Natural killer cell (primary cell): ENCODE data around the gene FBXO27. TPM values are rescaled to one million over a fixed set of nuclear protein-coding genes. Genes with fewer than 3 reads are reported as not detected.
"Not testable (repeated sequence)": the region's sequence is repeated elsewhere in the genome, so short reads cannot be mapped to it uniquely, and the experiment has no call there.

Experiments
- ATAC-seq, 3 donors: fragments of 150-1000 bp in 2 of 3; fragments of 200-7000 bp in 1 of 3; cut with Tn5 transposase; 1 replicate in 1 of 3; 2 replicates in 2 of 3; pipeline ENCODE4 v1.10.0; 2021; ENCODE audit warnings: mild to moderate bottlenecking in 2 of 3, moderate library complexity in 2 of 3
- DNase-seq, 2 donors: peaks; one replicate each; pipeline versions ENCODE4 v3.0.0 to v3.0.0-alpha.2; 2013 to 2021; ENCODE audit warnings: mixed read lengths in 1 of 2
- H3K27ac ChIP-seq: one replicate; pipeline ENCODE4 v1.5.1; 2013; ENCODE audit warnings: mild to moderate bottlenecking, low read length
- H3K27me3 ChIP-seq: one replicate; pipeline ENCODE4 v1.6.1; 2013; ENCODE audit warnings: low read length; ENCODE audit not compliant: control insufficient read depth, insufficient read depth
- H3K36me3 ChIP-seq: one replicate; pipeline ENCODE4 v1.6.1; 2013; ENCODE audit warnings: low read length; ENCODE audit not compliant: control insufficient read depth, insufficient read depth
- H3K4me1 ChIP-seq: one replicate; pipeline ENCODE4 v1.6.1; 2013; ENCODE audit warnings: low read length; ENCODE audit not compliant: control insufficient read depth, insufficient read depth
- H3K4me3 ChIP-seq: one replicate; pipeline ENCODE4 v1.5.1; 2013; ENCODE audit warnings: low read length
- H3K9me3 ChIP-seq: one replicate; pipeline ENCODE4 v1.6.1; 2013; ENCODE audit warnings: low read length; ENCODE audit not compliant: control insufficient read depth, insufficient read depth
- H3K27ac Mint-ChIP-seq, 2 donors: one replicate each; pipeline ENCODE4 v1.8.0; 2022; ENCODE audit warnings: mild to moderate bottlenecking in 2 of 2, mixed read lengths in 2 of 2, moderate library complexity in 1 of 2
- H3K27me3 Mint-ChIP-seq, 2 donors: one replicate each; pipeline ENCODE4 v1.8.0; 2022; ENCODE audit warnings: low read depth in 2 of 2, mixed read lengths in 2 of 2
- H3K36me3 Mint-ChIP-seq: one replicate; pipeline ENCODE4 v1.8.0; 2022; ENCODE audit warnings: mixed read lengths
- H3K4me1 Mint-ChIP-seq, 2 donors: one replicate each; pipeline ENCODE4 v1.8.0; 2022; ENCODE audit warnings: mixed read lengths in 2 of 2
- H3K4me3 Mint-ChIP-seq: one replicate; pipeline ENCODE4 v1.8.0; 2022; ENCODE audit warnings: mild to moderate bottlenecking, moderate library complexity, mixed read lengths
- H3K9me3 Mint-ChIP-seq, 2 donors: one replicate each; pipeline ENCODE4 v1.8.0; 2022; ENCODE audit warnings: mixed read lengths in 2 of 2
- WGBS: methylation state at CpG from one replicate; pipeline ENCODE4 v1.1.7; 2013; ENCODE audit warnings: missing lambda C conversion rate; ENCODE audit not compliant: insufficient coverage; 5-methylcytosine and 5-hydroxymethylcytosine counted together
- intact Hi-C: fragments of 100-400 bp; cut with micrococcal nuclease; formaldehyde crosslinking; loops from one replicate; pipeline ENCODE4 v1.14.2; 2022
- total RNA-seq, 4 donors: library from RNA; stranded (reverse); fragments of 120-200 nt in 1 of 4; gene quantifications; one replicate each; pipeline versions ENCODE4 v1.2.3 to v1.2.4, GENCODE V29; 2013 to 2022
- TF ChIP-seq, protein P1 (sequence below): fragments of 200-600 bp; IDR thresholded peaks from one replicate; pipeline ENCODE4 v1.8.0; 2022; ENCODE audit warnings: antibody characterized with exemption

FBXO27 gene
- total RNA-seq, 3 donors from 2014 or later (not counting 1 experiment from before 2014, with no cell fraction given): 0.23 to 0.38 TPM; not detected in 1

DNA sequence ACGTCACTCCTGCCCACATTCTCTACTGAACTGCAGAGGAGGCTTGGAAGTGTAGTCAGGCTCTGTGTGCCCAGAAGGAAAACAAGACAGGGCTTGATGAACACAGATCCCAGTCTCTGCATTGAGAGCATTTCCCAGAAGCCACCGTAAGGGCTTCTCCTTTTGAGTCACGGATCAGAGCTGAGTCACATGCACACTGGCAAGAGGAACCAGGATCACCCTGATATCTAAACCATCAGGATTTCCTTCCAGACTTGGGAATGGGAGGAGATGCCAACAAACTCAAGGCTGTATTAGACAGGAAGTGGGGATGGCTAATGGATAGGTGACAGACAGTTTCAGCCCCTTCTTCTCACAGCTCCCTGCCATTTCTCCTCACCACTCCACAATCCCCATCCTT lies 39.1 kb downstream of the FBXO27 start:
- H3K36me3 Mint-ChIP-seq: no peaks in the 10 kb centered on the region
- no peak overlapping the region for H3K4me3 Mint-ChIP-seq
- H3K4me1 ChIP-seq: no peaks in the 10 kb centered on the region
- 43% methylated on average over 3 of the region's 3 CpGs for WGBS
- ATAC-seq (no peak), DNase-seq (no peak)
- H3K36me3 ChIP-seq: no peaks in the 10 kb centered on the region
- peaks cover 3% of the 10 kb centered on the region for H3K27me3 ChIP-seq
- intact Hi-C loops: no loop called here
- H3K4me1 Mint-ChIP-seq: no peaks in the 10 kb centered on the region
- H3K4me3 ChIP-seq: no peak overlapping the region
- peaks cover 15 to 19% of the 10 kb centered on the region in 2 donors for H3K27me3 Mint-ChIP-seq
- no peak overlapping the region for H3K27ac Mint-ChIP-seq
- H3K9me3 Mint-ChIP-seq: no peaks in the 10 kb centered on the region
- TF ChIP-seq, protein P1, sequence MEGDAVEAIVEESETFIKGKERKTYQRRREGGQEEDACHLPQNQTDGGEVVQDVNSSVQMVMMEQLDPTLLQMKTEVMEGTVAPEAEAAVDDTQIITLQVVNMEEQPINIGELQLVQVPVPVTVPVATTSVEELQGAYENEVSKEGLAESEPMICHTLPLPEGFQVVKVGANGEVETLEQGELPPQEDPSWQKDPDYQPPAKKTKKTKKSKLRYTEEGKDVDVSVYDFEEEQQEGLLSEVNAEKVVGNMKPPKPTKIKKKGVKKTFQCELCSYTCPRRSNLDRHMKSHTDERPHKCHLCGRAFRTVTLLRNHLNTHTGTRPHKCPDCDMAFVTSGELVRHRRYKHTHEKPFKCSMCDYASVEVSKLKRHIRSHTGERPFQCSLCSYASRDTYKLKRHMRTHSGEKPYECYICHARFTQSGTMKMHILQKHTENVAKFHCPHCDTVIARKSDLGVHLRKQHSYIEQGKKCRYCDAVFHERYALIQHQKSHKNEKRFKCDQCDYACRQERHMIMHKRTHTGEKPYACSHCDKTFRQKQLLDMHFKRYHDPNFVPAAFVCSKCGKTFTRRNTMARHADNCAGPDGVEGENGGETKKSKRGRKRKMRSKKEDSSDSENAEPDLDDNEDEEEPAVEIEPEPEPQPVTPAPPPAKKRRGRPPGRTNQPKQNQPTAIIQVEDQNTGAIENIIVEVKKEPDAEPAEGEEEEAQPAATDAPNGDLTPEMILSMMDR: no peak
- no peak overlapping the region for H3K27ac ChIP-seq
- H3K9me3 ChIP-seq: no peaks in the 10 kb centered on the region

DNA sequence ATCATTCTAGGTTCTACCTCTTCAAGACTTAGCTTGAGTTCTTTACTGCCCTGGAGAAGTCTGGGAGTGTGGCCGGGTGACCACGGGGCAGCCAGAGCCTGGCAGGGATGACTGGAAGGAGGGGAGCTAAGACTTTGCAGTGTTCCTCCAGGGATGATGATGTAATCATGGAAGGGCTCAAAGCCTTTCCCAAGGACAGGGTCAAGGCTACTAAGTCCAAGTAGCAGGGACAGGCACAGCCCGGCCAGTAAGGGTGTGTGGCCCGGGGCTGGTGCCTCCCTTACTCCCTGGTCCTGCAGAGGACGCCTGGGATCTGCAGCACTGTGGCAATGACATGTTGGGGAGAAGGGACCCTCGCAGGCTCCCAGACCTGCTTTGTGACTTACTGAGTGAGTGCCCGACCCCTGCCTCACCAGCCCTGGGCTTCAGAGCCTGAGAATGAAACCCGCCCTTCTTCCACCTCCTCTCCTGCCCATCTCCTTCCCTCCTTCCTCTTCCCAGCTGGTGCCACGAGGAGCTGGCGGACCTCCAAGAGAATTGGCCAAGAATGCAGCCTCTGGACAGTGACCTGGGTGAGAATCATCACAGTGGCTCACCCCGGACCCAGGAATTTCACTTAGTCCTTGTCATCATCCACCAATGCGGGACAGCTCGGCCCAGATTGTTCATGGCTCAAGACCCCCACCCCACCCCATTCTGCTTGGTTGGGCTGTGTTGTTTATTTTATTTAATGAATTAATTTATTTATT lies 41.2 kb downstream of the FBXO27 start:
- DNase-seq: no peak
- TF ChIP-seq, protein P1: no peak
- H3K27me3 ChIP-seq: peaks cover 3% of the 10 kb centered on the region
- WGBS: 76% methylated on average over 11 of the region's 13 CpGs
- H3K27ac ChIP-seq: no peak overlapping the region
- no peak overlapping the region for H3K27ac Mint-ChIP-seq
- intact Hi-C loops: no loop called here
- H3K9me3 Mint-ChIP-seq: no peaks in the 10 kb centered on the region
- H3K27me3 Mint-ChIP-seq: peaks cover 15 to 24% of the 10 kb centered on the region in 2 donors
- H3K36me3 ChIP-seq: no peaks in the 10 kb centered on the region
- no peak overlapping the region for H3K4me3 Mint-ChIP-seq
- H3K4me1 ChIP-seq: no peaks in the 10 kb centered on the region
- H3K36me3 Mint-ChIP-seq: no peaks in the 10 kb centered on the region
- ATAC-seq: no peak
- no peak overlapping the region for H3K4me3 ChIP-seq
- no peaks in the 10 kb centered on the region for H3K9me3 ChIP-seq
- H3K4me1 Mint-ChIP-seq: no peaks in the 10 kb centered on the region

DNA sequence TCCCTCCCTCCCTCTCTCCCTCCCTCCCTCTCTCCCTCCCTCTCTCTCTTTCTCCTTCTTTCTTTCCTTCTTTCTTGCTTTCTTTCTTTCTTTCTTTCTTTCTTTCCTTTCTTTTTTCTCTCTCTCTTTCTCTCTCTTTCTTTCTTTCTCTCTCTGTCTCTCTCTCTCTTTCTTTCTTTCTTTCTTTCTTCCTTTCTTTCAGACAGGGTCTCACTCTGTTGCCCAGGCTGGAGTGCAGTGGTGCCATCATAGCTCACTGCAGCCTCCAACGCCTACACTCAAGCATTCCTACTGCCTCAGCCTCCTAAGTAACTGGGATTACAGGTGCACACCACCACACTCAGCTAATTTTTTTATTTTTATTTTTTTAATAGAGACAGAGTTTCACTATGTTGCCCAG lies 42.7 kb downstream of the FBXO27 start:
- H3K36me3 ChIP-seq, ATAC-seq, H3K4me3 Mint-ChIP-seq, intact Hi-C loops, H3K4me1 Mint-ChIP-seq, DNase-seq, H3K27me3 ChIP-seq, H3K9me3 ChIP-seq, H3K36me3 Mint-ChIP-seq, H3K4me3 ChIP-seq, H3K27ac Mint-ChIP-seq, H3K9me3 Mint-ChIP-seq, H3K4me1 ChIP-seq, H3K27ac ChIP-seq: not testable (repeated sequence)
- WGBS: 55% methylated on average over 1 of the region's 1 CpG
- H3K27me3 Mint-ChIP-seq: peaks cover 15 to 21% of the 10 kb centered on the region in 2 donors

DNA sequence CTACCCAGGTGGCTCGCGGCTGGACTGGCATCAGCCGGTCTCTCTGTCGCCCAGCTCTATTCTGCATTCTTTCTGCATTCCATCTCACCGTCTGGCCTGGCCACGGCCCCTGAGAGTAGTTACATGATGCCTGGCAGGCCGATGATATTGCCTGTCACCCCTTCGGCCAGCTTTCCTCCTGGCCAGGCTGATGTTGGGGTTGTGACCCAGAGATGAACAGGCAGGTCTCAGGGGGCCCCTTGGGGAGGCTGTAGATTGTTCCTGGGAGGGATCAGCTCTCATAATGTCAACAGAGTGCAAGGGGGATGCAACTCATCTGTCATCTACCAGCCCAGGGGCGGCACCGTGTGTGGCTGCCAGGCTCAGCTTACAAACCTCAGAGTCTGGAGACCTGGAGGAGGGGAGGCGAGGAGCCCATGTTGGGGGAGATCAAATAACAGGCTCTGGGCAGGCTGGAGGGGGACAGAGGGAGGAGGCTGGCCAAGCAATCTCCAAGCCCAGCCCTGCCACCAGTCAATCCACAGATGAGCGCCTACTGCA lies 43.2 kb downstream of the FBXO27 start:
- TF ChIP-seq, protein P1: no peak
- H3K27ac Mint-ChIP-seq: no peak overlapping the region
- intact Hi-C loops: no loop called here
- H3K4me1 Mint-ChIP-seq: no peaks in the 10 kb centered on the region
- H3K36me3 Mint-ChIP-seq: no peaks in the 10 kb centered on the region
- no peaks in the 10 kb centered on the region for H3K9me3 Mint-ChIP-seq
- no peak overlapping the region for H3K4me3 Mint-ChIP-seq
- Histone ChIP-seq H3K36me3 (no peaks in the 10 kb centered on the region), H3K27ac (no peak overlapping the region), H3K4me1 (no peaks in the 10 kb centered on the region), H3K27me3 (peaks cover 3% of the 10 kb centered on the region), H3K9me3 (no peaks in the 10 kb centered on the region), H3K4me3 (no peak overlapping the region)
- 57% methylated on average over 12 of the region's 12 CpGs for WGBS
- no peak for DNase-seq
- peaks cover 15 to 21% of the 10 kb centered on the region in 2 donors for H3K27me3 Mint-ChIP-seq
- no peak for ATAC-seq

DNA sequence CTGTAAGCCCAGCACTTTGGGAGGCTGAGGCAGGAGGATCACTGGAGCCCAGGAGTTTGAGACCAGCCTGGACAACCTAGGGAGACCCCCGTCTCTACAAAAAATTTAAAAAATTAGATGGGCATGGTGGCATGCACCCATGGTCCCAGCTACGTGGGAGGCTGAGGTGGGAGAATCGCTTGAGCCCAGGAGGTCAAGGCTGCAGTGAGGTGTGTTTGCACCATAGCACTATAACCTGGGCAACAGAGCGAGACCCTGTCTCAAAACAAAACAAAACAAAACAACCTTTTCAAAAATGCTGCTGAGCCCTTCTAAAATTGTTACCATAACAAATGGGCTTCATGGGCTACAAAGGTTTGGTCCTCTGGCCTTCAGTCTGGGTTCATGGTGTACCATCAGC lies 43.7 kb downstream of the FBXO27 start:
- DNase-seq, intact Hi-C loops, ATAC-seq, H3K27me3 ChIP-seq, H3K4me3 ChIP-seq, H3K4me1 Mint-ChIP-seq, H3K9me3 Mint-ChIP-seq, H3K36me3 ChIP-seq, H3K27ac ChIP-seq, H3K36me3 Mint-ChIP-seq, H3K4me1 ChIP-seq, H3K27ac Mint-ChIP-seq, H3K4me3 Mint-ChIP-seq, H3K9me3 ChIP-seq: not testable (repeated sequence)
- 87% methylated on average over 4 of the region's 4 CpGs for WGBS
- H3K27me3 Mint-ChIP-seq: peaks cover 15 to 21% of the 10 kb centered on the region in 2 donors

DNA sequence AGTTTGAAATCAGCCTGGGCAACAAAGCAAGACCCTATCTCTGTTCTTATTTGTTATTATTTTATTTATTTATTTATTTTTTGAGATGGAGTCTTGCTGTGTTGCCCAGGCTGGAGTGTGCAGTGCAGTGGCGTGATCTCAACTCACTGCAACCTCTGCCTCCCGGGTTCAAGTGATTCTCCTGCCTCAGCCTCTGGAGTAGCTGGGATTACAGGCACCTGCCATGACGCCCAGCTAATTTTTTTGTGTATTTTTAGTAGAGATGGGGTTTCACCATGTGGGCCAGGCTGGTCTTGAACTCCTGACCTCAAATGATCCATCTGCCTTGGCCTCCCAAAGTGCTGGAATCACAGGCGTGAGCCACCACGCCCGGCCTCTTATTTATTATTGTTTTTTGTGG lies 44.6 kb downstream of the FBXO27 start:
- H3K4me1 ChIP-seq, H3K4me1 Mint-ChIP-seq, H3K27ac Mint-ChIP-seq, H3K27me3 ChIP-seq, H3K9me3 ChIP-seq, H3K9me3 Mint-ChIP-seq, H3K36me3 Mint-ChIP-seq, H3K27ac ChIP-seq, H3K36me3 ChIP-seq, intact Hi-C loops, H3K4me3 Mint-ChIP-seq, H3K4me3 ChIP-seq, DNase-seq, ATAC-seq: not testable (repeated sequence)
- peaks cover 15 to 17% of the 10 kb centered on the region in 2 donors for H3K27me3 Mint-ChIP-seq
- 88% methylated on average over 6 of the region's 6 CpGs for WGBS
